ENCODE measurements around the gene FCGR2B. TPM values are rescaled to one million over a fixed set of nuclear protein-coding genes. Genes with fewer than 3 reads are reported as not detected.

The FCGR2B gene
- total RNA-seq, 1 experiment from 2014 or later = not detected

DNA sequence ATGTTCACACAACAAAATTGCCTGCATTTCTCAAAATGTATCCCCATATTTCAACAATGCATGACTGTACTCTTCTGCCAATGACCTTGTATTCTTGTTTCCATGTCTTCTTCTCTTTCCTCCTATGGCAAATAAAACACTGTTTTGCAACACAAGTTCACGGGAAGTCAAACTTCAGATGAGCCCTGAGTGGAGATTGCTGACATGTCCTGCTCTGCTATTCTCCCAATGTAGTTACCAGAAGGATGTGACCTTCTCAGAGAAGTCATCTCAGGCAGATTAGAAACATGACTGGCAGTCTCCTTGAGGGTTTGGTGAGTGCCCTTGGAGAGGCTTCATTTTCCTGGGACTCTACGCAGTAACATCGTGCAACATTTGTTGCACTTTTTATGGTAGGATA is 15.6 kb downstream of the FCGR2B start:
- Histone ChIP-seq H3K9me2 (ENCODE audit: insufficient read depth) (no peaks in the 10 kb centered on the region), H3K4me3 (replicated peaks in 1 of 2; ENCODE audit: low read depth in 1 of 2, low read length in 2 of 2) (no peak overlapping the region), H3K9me3 (ENCODE audit: control insufficient read depth in 1 of 2, insufficient read depth in 1 of 2, low read depth in 1 of 2, low read length in 2 of 2) (no peaks in the 10 kb centered on the region), H3K9ac (ENCODE audit: low read length) (no peak overlapping the region), H2AFZ (ENCODE audit: low read depth, low read length, poor library complexity, severe bottlenecking) (no peak overlapping the region), H3K36me3 (ENCODE audit: control insufficient read depth in 1 of 2, insufficient read depth in 2 of 2, low read length in 2 of 2) (no peaks in the 10 kb centered on the region), H3K79me2 (ENCODE audit: insufficient read depth, low read length) (no peaks in the 10 kb centered on the region), H3K4me2 (ENCODE audit: low read length) (no peak overlapping the region), H4K20me1 (ENCODE audit: insufficient read depth) (no peaks in the 10 kb centered on the region), H3K27ac (ENCODE audit: low read depth, low read length) (no peak overlapping the region), H3K4me1 (ENCODE audit: control insufficient read depth in 1 of 2, insufficient read depth in 2 of 2, low read length in 2 of 2) (no peaks in the 10 kb centered on the region), H3K27me3 (ENCODE audit: insufficient read depth, low read length) (no peaks in the 10 kb centered on the region)
- no TSS peak for BruUV-seq (replicated peaks)
- intact Hi-C loops (cut with micrococcal nuclease) = no loop called here
- DNase-seq (ENCODE audit: low read depth, low spot score) (no peak), ATAC-seq (no peak)
- POLR2A ChIA-PET = no interaction called here
- RAD21 ChIA-PET (ENCODE audit: low non-redundant PET in 1 of 2, low total read pairs in 2 of 2, uncharacterized antibody in 2 of 2, unreplicated experiment in 2 of 2) = no interaction called here
- no peak for TF ChIP-seq YY1 (IDR thresholded peaks at IDR 0.05; ENCODE audit: extremely low read depth, insufficient replicate concordance, low read depth, low read length)
- TF ChIP-seq, protein P1, sequence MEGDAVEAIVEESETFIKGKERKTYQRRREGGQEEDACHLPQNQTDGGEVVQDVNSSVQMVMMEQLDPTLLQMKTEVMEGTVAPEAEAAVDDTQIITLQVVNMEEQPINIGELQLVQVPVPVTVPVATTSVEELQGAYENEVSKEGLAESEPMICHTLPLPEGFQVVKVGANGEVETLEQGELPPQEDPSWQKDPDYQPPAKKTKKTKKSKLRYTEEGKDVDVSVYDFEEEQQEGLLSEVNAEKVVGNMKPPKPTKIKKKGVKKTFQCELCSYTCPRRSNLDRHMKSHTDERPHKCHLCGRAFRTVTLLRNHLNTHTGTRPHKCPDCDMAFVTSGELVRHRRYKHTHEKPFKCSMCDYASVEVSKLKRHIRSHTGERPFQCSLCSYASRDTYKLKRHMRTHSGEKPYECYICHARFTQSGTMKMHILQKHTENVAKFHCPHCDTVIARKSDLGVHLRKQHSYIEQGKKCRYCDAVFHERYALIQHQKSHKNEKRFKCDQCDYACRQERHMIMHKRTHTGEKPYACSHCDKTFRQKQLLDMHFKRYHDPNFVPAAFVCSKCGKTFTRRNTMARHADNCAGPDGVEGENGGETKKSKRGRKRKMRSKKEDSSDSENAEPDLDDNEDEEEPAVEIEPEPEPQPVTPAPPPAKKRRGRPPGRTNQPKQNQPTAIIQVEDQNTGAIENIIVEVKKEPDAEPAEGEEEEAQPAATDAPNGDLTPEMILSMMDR (IDR thresholded peaks at IDR 0.05 in 2 of 3, conservative IDR thresholded peaks at IDR 0.05 in 1 of 3; ENCODE audit: borderline replicate concordance in 1 of 3, insufficient read depth in 1 of 3, low read depth in 2 of 3, low read length in 2 of 3) = no peak
- TF ChIP-seq POLR2A (IDR thresholded peaks at IDR 0.05; ENCODE audit: borderline replicate concordance, extremely low read depth, insufficient read depth, insufficient read length) = no peak
- no peak for TF ChIP-seq SP1 (IDR thresholded peaks at IDR 0.05; ENCODE audit: low read depth)
- TF ChIP-seq, protein P2, sequence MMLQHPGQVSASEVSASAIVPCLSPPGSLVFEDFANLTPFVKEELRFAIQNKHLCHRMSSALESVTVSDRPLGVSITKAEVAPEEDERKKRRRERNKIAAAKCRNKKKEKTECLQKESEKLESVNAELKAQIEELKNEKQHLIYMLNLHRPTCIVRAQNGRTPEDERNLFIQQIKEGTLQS (IDR thresholded peaks at IDR 0.05) = no peak
- TF ChIP-seq EGR1 (IDR thresholded peaks at IDR 0.05; ENCODE audit: low read depth) = no peak
- TF ChIP-seq RAD21 (IDR thresholded peaks at IDR 0.05; ENCODE audit: low read depth) = no peak
- no peak for TF ChIP-seq ZNF274 (IDR thresholded peaks at IDR 0.05; ENCODE audit: low read depth, low read length)
- TF ChIP-seq TCF7L2 (IDR thresholded peaks at IDR 0.05; ENCODE audit: borderline replicate concordance, extremely low read depth, insufficient read depth, insufficient read length) = no peak
- TF ChIP-seq, protein P3, sequence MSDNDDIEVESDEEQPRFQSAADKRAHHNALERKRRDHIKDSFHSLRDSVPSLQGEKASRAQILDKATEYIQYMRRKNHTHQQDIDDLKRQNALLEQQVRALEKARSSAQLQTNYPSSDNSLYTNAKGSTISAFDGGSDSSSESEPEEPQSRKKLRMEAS (IDR thresholded peaks at IDR 0.05) = no peak
- no peak for TF ChIP-seq ELF1 (IDR thresholded peaks at IDR 0.05; ENCODE audit: borderline replicate concordance, low read depth)
- TF ChIP-seq FOSL1 (IDR thresholded peaks at IDR 0.05; ENCODE audit: low read depth) = no peak
- no peak for TF ChIP-seq ZFX (IDR thresholded peaks at IDR 0.05)
- no peak for TF ChIP-seq CBX3 (IDR thresholded peaks at IDR 0.05; ENCODE audit: low read depth)
- no peak for TF ChIP-seq JUND (IDR thresholded peaks at IDR 0.05)
- CTCF ChIA-PET = no interaction called here
